ENCODE results near the gene GDPD4. TPM values are rescaled to one million over a fixed set of nuclear protein-coding genes. Genes with fewer than 3 reads are reported as not detected.

The GDPD4 gene
- total and polyA plus RNA-seq, 4 donors, result not detected

- ATAC-seq (ENCODE audit: insufficient read depth, low FRiP score) (no peak), DNase-seq (no peak)
- H3K4me3 ChIP-seq, result no peak overlapping the region
- H3K27ac ChIP-seq (ENCODE audit: low read depth in 1 of 2, low read length in 1 of 2), result no peak overlapping the region
- no peaks in the 10 kb centered on the region for H3K36me3 ChIP-seq (ENCODE audit: control insufficient read depth in 4 of 4, insufficient read depth in 4 of 4, low read length in 4 of 4)
- TF ChIP-seq CTCF (IDR thresholded peaks at IDR 0.05; ENCODE audit: control extremely low read depth, extremely low read depth), result no peak
- H3K9me3 ChIP-seq (ENCODE audit: control insufficient read depth in 4 of 4, insufficient read depth in 3 of 4, low read length in 3 of 4), result no peaks in the 10 kb centered on the region
- 91 to 95% methylated on average over 15 of the region's 15 CpGs for WGBS, 2 donors
- no peaks in the 10 kb centered on the region for H3K27me3 ChIP-seq (ENCODE audit: control insufficient read depth in 3 of 3, insufficient read depth in 3 of 3, low read length in 2 of 3)
- no peak overlapping the region for H3K9ac ChIP-seq (ENCODE audit: insufficient read depth in 1 of 2, low read length in 2 of 2)
- no peaks in the 10 kb centered on the region for H3K4me1 ChIP-seq (ENCODE audit: control insufficient read depth in 5 of 5, insufficient read depth in 5 of 5, low read length in 5 of 5)
Measured at GRCh38 chr11:77184136-77184860, 117.2 kb downstream of the GDPD4 start.

- DNase-seq, result no peak
- 79 to 98% methylated on average over 4 of the region's 4 CpGs for WGBS, 2 donors
- no peaks in the 10 kb centered on the region for H3K9me3 ChIP-seq (ENCODE audit: control insufficient read depth in 4 of 4, insufficient read depth in 3 of 4, low read length in 3 of 4)
Measured at GRCh38 chr11:77183431-77183984, 118.0 kb downstream of the GDPD4 start.

GRCh38 chr11:77182542-77183430 lies 118.7 kb downstream of the GDPD4 start:
- Histone ChIP-seq H3K4me1 (ENCODE audit: control insufficient read depth in 5 of 5, insufficient read depth in 5 of 5, low read length in 5 of 5) (no peaks in the 10 kb centered on the region), H3K36me3 (ENCODE audit: control insufficient read depth in 4 of 4, insufficient read depth in 4 of 4, low read length in 4 of 4) (no peaks in the 10 kb centered on the region), H3K9me3 (ENCODE audit: control insufficient read depth in 4 of 4, insufficient read depth in 3 of 4, low read length in 3 of 4) (no peaks in the 10 kb centered on the region), H3K9ac (ENCODE audit: insufficient read depth in 1 of 2, low read length in 2 of 2) (no peak overlapping the region), H3K27ac (ENCODE audit: low read depth in 1 of 2, low read length in 1 of 2) (no peak overlapping the region), H3K27me3 (ENCODE audit: control insufficient read depth in 3 of 3, insufficient read depth in 3 of 3, low read length in 2 of 3) (no peaks in the 10 kb centered on the region), H3K4me3 (no peak overlapping the region)
- DNase-seq (no peak), ATAC-seq (ENCODE audit: insufficient read depth, low FRiP score) (no peak)
- TF ChIP-seq CTCF (IDR thresholded peaks at IDR 0.05; ENCODE audit: control extremely low read depth, extremely low read depth), result no peak
- 91 to 95% methylated on average over 21 of the region's 21 CpGs for WGBS, 2 donors

More at GRCh38 chr11:77183431-77183984, 118.0 kb downstream of the GDPD4 start:
- no peaks in the 10 kb centered on the region for H3K4me1 ChIP-seq (ENCODE audit: control insufficient read depth in 5 of 5, insufficient read depth in 5 of 5, low read length in 5 of 5)
- ATAC-seq (ENCODE audit: insufficient read depth, low FRiP score), result no peak
- no peak overlapping the region for H3K4me3 ChIP-seq
- H3K9ac ChIP-seq (ENCODE audit: insufficient read depth in 1 of 2, low read length in 2 of 2), result no peak overlapping the region
- no peaks in the 10 kb centered on the region for H3K27me3 ChIP-seq (ENCODE audit: control insufficient read depth in 3 of 3, insufficient read depth in 3 of 3, low read length in 2 of 3)
- no peak for TF ChIP-seq CTCF (IDR thresholded peaks at IDR 0.05; ENCODE audit: control extremely low read depth, extremely low read depth)
- H3K27ac ChIP-seq (ENCODE audit: low read depth in 1 of 2, low read length in 1 of 2), result no peak overlapping the region
- H3K36me3 ChIP-seq (ENCODE audit: control insufficient read depth in 4 of 4, insufficient read depth in 4 of 4, low read length in 4 of 4), result no peaks in the 10 kb centered on the region

All from lung (tissue), 12 donors.